K562 (cell line): Measurements from ENCODE around the gene RABL2B.

ENCODE experiments used
- EGR1 ChIP-seq: fragments of 450-650 bp; conservative IDR thresholded peaks from 2 replicates; pipeline ENCODE4 v1.6.1; 2017; ENCODE audit warnings: mild to moderate bottlenecking
- ELF4 ChIP-seq: fragments of 450-650 bp; formaldehyde crosslinking; IDR thresholded peaks from 2 replicates; pipeline ENCODE4 v1.4.0; 2022; ENCODE audit warnings: missing genetic modification characterization
- TF ChIP-seq, protein P1 (sequence below), 3 experiments: IDR thresholded peaks in 2 of 3; conservative IDR thresholded peaks in 1 of 3; 2 replicates each; pipeline ENCODE4 v1.5.1; 2011 to 2012; ENCODE audit warnings: low read length in 3 of 3, mild to moderate bottlenecking in 3 of 3, control low read depth in 2 of 3, improper control_type of control experiment in 1 of 3, inconsistent platforms in 1 of 3, low read depth in 1 of 3, mixed read lengths in 1 of 3, moderate library complexity in 1 of 3; ENCODE audit not compliant: insufficient read depth in 2 of 3
- TF ChIP-seq, protein P2 (sequence below): fragments of 250-450 bp; sonication (Bioruptor Pico); IDR thresholded peaks from 2 replicates; pipeline ENCODE4 v1.5.0; 2022; ENCODE audit warnings: mild to moderate bottlenecking

DNA sequence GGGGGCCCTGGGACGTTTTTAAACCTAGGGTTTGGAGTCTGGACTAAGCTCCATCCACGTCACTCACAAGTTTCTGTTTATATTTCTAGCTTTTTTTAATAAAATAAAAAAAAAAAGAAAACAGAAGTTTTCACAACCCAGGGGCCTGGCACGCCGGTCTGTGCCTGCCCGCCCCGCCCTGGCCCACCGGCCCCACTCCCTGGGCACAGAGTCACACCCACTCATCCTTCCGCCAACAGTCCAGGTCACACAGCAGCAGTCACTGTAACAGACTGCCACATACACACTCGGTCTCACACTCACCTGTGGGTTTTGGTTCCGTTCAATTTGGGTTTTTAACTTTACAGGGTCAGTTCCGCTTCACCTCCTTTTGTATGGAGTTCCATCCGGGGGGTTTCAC lies 50.8 kb downstream of the RABL2B start:
- TF ChIP-seq ELF4 (CRISPR knock-in tag) (no peak), EGR1 (no peak)
- TF ChIP-seq, protein P1, sequence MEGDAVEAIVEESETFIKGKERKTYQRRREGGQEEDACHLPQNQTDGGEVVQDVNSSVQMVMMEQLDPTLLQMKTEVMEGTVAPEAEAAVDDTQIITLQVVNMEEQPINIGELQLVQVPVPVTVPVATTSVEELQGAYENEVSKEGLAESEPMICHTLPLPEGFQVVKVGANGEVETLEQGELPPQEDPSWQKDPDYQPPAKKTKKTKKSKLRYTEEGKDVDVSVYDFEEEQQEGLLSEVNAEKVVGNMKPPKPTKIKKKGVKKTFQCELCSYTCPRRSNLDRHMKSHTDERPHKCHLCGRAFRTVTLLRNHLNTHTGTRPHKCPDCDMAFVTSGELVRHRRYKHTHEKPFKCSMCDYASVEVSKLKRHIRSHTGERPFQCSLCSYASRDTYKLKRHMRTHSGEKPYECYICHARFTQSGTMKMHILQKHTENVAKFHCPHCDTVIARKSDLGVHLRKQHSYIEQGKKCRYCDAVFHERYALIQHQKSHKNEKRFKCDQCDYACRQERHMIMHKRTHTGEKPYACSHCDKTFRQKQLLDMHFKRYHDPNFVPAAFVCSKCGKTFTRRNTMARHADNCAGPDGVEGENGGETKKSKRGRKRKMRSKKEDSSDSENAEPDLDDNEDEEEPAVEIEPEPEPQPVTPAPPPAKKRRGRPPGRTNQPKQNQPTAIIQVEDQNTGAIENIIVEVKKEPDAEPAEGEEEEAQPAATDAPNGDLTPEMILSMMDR (IDR thresholded peaks at IDR 0.05 in 2 of 3, conservative IDR thresholded peaks at IDR 0.05 in 1 of 3; ENCODE audit: insufficient read depth in 2 of 3, low read depth in 1 of 3, low read length in 3 of 3), result no peak
- TF ChIP-seq, protein P2, sequence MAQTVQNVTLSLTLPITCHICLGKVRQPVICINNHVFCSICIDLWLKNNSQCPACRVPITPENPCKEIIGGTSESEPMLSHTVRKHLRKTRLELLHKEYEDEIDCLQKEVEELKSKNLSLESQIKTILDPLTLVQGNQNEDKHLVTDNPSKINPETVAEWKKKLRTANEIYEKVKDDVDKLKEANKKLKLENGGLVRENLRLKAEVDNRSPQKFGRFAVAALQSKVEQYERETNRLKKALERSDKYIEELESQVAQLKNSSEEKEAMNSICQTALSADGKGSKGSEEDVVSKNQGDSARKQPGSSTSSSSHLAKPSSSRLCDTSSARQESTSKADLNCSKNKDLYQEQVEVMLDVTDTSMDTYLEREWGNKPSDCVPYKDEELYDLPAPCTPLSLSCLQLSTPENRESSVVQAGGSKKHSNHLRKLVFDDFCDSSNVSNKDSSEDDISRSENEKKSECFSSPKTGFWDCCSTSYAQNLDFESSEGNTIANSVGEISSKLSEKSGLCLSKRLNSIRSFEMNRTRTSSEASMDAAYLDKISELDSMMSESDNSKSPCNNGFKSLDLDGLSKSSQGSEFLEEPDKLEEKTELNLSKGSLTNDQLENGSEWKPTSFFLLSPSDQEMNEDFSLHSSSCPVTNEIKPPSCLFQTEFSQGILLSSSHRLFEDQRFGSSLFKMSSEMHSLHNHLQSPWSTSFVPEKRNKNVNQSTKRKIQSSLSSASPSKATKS (CRISPR knock-in tag), result no peak
